Measurements from ENCODE around the gene HORMAD1. TPM values are rescaled to one million over a fixed set of nuclear protein-coding genes. Genes with fewer than 3 reads are reported as not detected.

The HORMAD1 gene
- total RNA-seq, 1 experiment from 2014 or later: not detected

- H3K9me3 Mint-ChIP-seq (ENCODE audit: unreplicated experiment): no peaks in the 10 kb centered on the region
- no peak overlapping the region for H3K4me3 ChIP-seq (ENCODE audit: low read depth, low read length)
- no peaks in the 10 kb centered on the region for H3K36me3 Mint-ChIP-seq (ENCODE audit: insufficient read depth, unreplicated experiment)
- no TSS peak for BruUV-seq (replicated peaks)
- DNase-seq: no peak
- ChIA-PET CTCF (no interaction called here), POLR2A (no interaction called here)
- H3K4me3 Mint-ChIP-seq (ENCODE audit: unreplicated experiment): no peak overlapping the region
- H3K27me3 Mint-ChIP-seq (ENCODE audit: insufficient read depth, unreplicated experiment): no peaks in the 10 kb centered on the region
- no peaks in the 10 kb centered on the region for H3K9me3 ChIP-seq
- H3K4me1 Mint-ChIP-seq (ENCODE audit: low read depth, unreplicated experiment): no peaks in the 10 kb centered on the region
- H3K27ac Mint-ChIP-seq (ENCODE audit: unreplicated experiment): no peak overlapping the region
- no peak for TF ChIP-seq CTCF (IDR thresholded peaks at IDR 0.05; ENCODE audit: insufficient read depth in 1 of 2, low read depth in 1 of 2, low read length in 1 of 2, severe bottlenecking in 1 of 2, unreplicated experiment in 1 of 2)
- no peaks in the 10 kb centered on the region for H3K36me3 ChIP-seq (ENCODE audit: control insufficient read depth, insufficient read depth, low read length)
- no peaks in the 10 kb centered on the region for H3K27me3 ChIP-seq (replicated peaks; ENCODE audit: control insufficient read depth, insufficient read depth, low read length)
- no peaks in the 10 kb centered on the region for H3K4me1 ChIP-seq
- intact Hi-C loops (cut with micrococcal nuclease; ENCODE audit: unreplicated experiment): no loop called here
These were observed 30.7 kb upstream of the HORMAD1 start for GRCh38 chr1:150751443-150751842.

- no peaks in the 10 kb centered on the region for H3K4me1 ChIP-seq
- Mint-ChIP-seq H3K27me3 (ENCODE audit: insufficient read depth, unreplicated experiment) (no peaks in the 10 kb centered on the region), H3K4me3 (ENCODE audit: unreplicated experiment) (no peak overlapping the region), H3K36me3 (ENCODE audit: insufficient read depth, unreplicated experiment) (no peaks in the 10 kb centered on the region), H3K27ac (ENCODE audit: unreplicated experiment) (no peak overlapping the region), H3K9me3 (ENCODE audit: unreplicated experiment) (no peaks in the 10 kb centered on the region), H3K4me1 (ENCODE audit: low read depth, unreplicated experiment) (no peaks in the 10 kb centered on the region)
- intact Hi-C loops (cut with micrococcal nuclease; ENCODE audit: unreplicated experiment): no loop called here
- H3K4me3 ChIP-seq (ENCODE audit: low read depth, low read length): no peak overlapping the region
- DNase-seq: no peak
- no TSS peak for BruUV-seq (replicated peaks)
- TF ChIP-seq CTCF (IDR thresholded peaks at IDR 0.05; ENCODE audit: insufficient read depth in 1 of 2, low read depth in 1 of 2, low read length in 1 of 2, severe bottlenecking in 1 of 2, unreplicated experiment in 1 of 2): no peak
- H3K9me3 ChIP-seq: no peaks in the 10 kb centered on the region
- CTCF ChIA-PET: no interaction called here
- no peaks in the 10 kb centered on the region for H3K27me3 ChIP-seq (replicated peaks; ENCODE audit: control insufficient read depth, insufficient read depth, low read length)
- POLR2A ChIA-PET: interaction anchor here (0.7 kb wide), 1 partner anchor 14 kb away, joined by 5 read pairs; no protein-coding TSS in a partner anchor
- no peaks in the 10 kb centered on the region for H3K36me3 ChIP-seq (ENCODE audit: control insufficient read depth, insufficient read depth, low read length)
These were observed 29.1 kb upstream of the HORMAD1 start for GRCh38 chr1:150749720-150750311.

- no peaks in the 10 kb centered on the region for H3K27me3 Mint-ChIP-seq (ENCODE audit: insufficient read depth, unreplicated experiment)
- POLR2A ChIA-PET: interaction anchor here (0.7 kb wide), 1 partner anchor 15 kb away, joined by 5 read pairs; no protein-coding TSS in a partner anchor
These were observed 28.4 kb upstream of the HORMAD1 start for GRCh38 chr1:150748878-150749719.

More at GRCh38 chr1:150748878-150749719, 28.4 kb upstream of the HORMAD1 start:
- Mint-ChIP-seq H3K36me3 (ENCODE audit: insufficient read depth, unreplicated experiment) (no peaks in the 10 kb centered on the region), H3K9me3 (ENCODE audit: unreplicated experiment) (no peaks in the 10 kb centered on the region), H3K4me3 (ENCODE audit: unreplicated experiment) (no peak overlapping the region), H3K27ac (ENCODE audit: unreplicated experiment) (no peak overlapping the region), H3K4me1 (ENCODE audit: low read depth, unreplicated experiment) (no peaks in the 10 kb centered on the region)
- H3K4me3 ChIP-seq (ENCODE audit: low read depth, low read length): no peak overlapping the region
- BruUV-seq (replicated peaks): no TSS peak
- intact Hi-C loops (cut with micrococcal nuclease; ENCODE audit: unreplicated experiment): no loop called here
- no peak for DNase-seq
- no peaks in the 10 kb centered on the region for H3K27me3 ChIP-seq (replicated peaks; ENCODE audit: control insufficient read depth, insufficient read depth, low read length)
- TF ChIP-seq CTCF (IDR thresholded peaks at IDR 0.05; ENCODE audit: insufficient read depth in 1 of 2, low read depth in 1 of 2, low read length in 1 of 2, severe bottlenecking in 1 of 2, unreplicated experiment in 1 of 2): no peak
- no peaks in the 10 kb centered on the region for H3K9me3 ChIP-seq
- no peaks in the 10 kb centered on the region for H3K36me3 ChIP-seq (ENCODE audit: control insufficient read depth, insufficient read depth, low read length)
- H3K4me1 ChIP-seq: no peaks in the 10 kb centered on the region
- CTCF ChIA-PET: no interaction called here
